OCI-LY7 (cell line): ENCODE measurements around the gene PLCL2. TPM values are rescaled to one million over a fixed set of nuclear protein-coding genes. Genes with fewer than 3 reads are reported as not detected.

ENCODE experiments used
- BruUV-seq: library from RNA; stranded (reverse); fragments of 400-500 nt; replicated peaks from 2 replicates; lab custom pipeline; 2021; lab: Mats Ljungman, UMichigan
- CTCF ChIA-PET: fragments of 300-600 bp; sonication (Branson Sonifier 250); formaldehyde crosslinking; loops from one replicate; lab custom pipeline; 2022; ENCODE audit warnings: antibody characterized with exemption; ENCODE audit not compliant: unreplicated experiment; lab: Charles Lee
- POLR2A ChIA-PET: fragments of 300-600 bp; sonication (Branson Sonifier 250); formaldehyde crosslinking; loops from one replicate; lab custom pipeline; 2022; ENCODE audit warnings: antibody characterized with exemption; lab: Charles Lee
- DNase-seq: peaks from one replicate; pipeline ENCODE4 v3.0.0-alpha.2; 2015; ENCODE audit warnings: low spot score
- H2AFZ ChIP-seq: fragments of 200-600 bp; sonication (generic), shearing (Covaris generic); 2 replicates; pipeline ENCODE4 v1.6.1; 2014; ENCODE audit warnings: mild to moderate bottlenecking, antibody characterized with exemption, low read length, moderate library complexity
- H3K27ac ChIP-seq: fragments of 200-600 bp; sonication (generic); 2 replicates; pipeline ENCODE4 v1.5.1; 2014; ENCODE audit warnings: mixed run types, low read depth, mild to moderate bottlenecking, moderate library complexity, low read length, inconsistent platforms; ENCODE audit not compliant: poor library complexity, severe bottlenecking
- H3K36me3 ChIP-seq: fragments of 200-600 bp; sonication (generic); 2 replicates; pipeline ENCODE4 v1.6.1; 2014; ENCODE audit warnings: mild to moderate bottlenecking, antibody characterized with exemption, low read length, moderate library complexity, mixed read lengths; ENCODE audit not compliant: insufficient read depth
- H3K4me1 ChIP-seq: fragments of 200-600 bp; sonication (generic); 2 replicates; pipeline ENCODE4 v1.5.1; 2014; ENCODE audit warnings: mild to moderate bottlenecking, low read length; ENCODE audit not compliant: insufficient read depth, poor library complexity, severe bottlenecking
- H3K4me2 ChIP-seq: fragments of 200-600 bp; sonication (generic); 2 replicates; pipeline ENCODE4 v1.6.1; 2014; ENCODE audit warnings: mild to moderate bottlenecking, low read length
- H3K4me3 ChIP-seq: fragments of 200-600 bp; sonication (generic); 2 replicates; pipeline ENCODE4 v1.5.1; 2014; ENCODE audit warnings: mild to moderate bottlenecking, low read depth, low read length; ENCODE audit not compliant: poor library complexity, severe bottlenecking
- H3K79me2 ChIP-seq: fragments of 200-600 bp; sonication (generic); 2 replicates; pipeline ENCODE4 v1.6.1; 2016; ENCODE audit warnings: low read depth, mild to moderate bottlenecking, low read length, moderate library complexity, mixed read lengths; ENCODE audit not compliant: insufficient read depth
- H3K9me2 ChIP-seq: fragments of 200-600 bp; sonication (generic); 2 replicates; pipeline ENCODE4 v1.6.1; 2016; ENCODE audit warnings: mild to moderate bottlenecking, low read length, mixed read lengths; ENCODE audit not compliant: insufficient read depth
- H3K9me3 ChIP-seq: fragments of 200-600 bp; sonication (generic); 2 replicates; pipeline ENCODE4 v1.6.1; 2014; ENCODE audit warnings: mild to moderate bottlenecking, mixed run types, low read length, mixed read lengths
- H4K20me1 ChIP-seq: fragments of 200-600 bp; sonication (generic); 2 replicates; pipeline ENCODE4 v1.6.1; 2014; ENCODE audit warnings: mild to moderate bottlenecking, antibody characterized with exemption, low read length, moderate library complexity, mixed read lengths; ENCODE audit not compliant: insufficient read depth
- EZH2phosphoT487 ChIP-seq: fragments of 200-600 bp; sonication (generic); IDR thresholded peaks from 2 replicates; pipeline ENCODE4 v1.6.1; 2018; ENCODE audit warnings: low read depth, borderline replicate concordance, mild to moderate bottlenecking, mixed run types, antibody characterized with exemption, low read length, moderate library complexity, mixed read lengths
- intact Hi-C: fragments of 100-400 bp; cut with micrococcal nuclease; formaldehyde crosslinking; loops from one replicate; pipeline ENCODE4 v1.10.0; 2022; ENCODE audit not compliant: unreplicated experiment
- total RNA-seq, 2 experiments: library from RNA; depleted of rRNA in 1 of 2; stranded (reverse); fragments of >200 nt in 1 of 2; shearing (Covaris generic) in 1 of 2; gene quantifications; 2 replicates each; pipeline ENCODE4 v1.2.3, GENCODE V29; 2014 to 2022
- TF ChIP-seq, protein P1 (sequence below): fragments of 200-600 bp; sonication (generic); conservative IDR thresholded peaks from 2 replicates; pipeline ENCODE4 v1.5.1; 2014; ENCODE audit warnings: mild to moderate bottlenecking, antibody characterized with exemption, low read length, moderate library complexity, mixed read lengths

The PLCL2 gene
- total RNA-seq, 2 experiments from 2014 or later = 34.1 to 41.6 TPM

DNA sequence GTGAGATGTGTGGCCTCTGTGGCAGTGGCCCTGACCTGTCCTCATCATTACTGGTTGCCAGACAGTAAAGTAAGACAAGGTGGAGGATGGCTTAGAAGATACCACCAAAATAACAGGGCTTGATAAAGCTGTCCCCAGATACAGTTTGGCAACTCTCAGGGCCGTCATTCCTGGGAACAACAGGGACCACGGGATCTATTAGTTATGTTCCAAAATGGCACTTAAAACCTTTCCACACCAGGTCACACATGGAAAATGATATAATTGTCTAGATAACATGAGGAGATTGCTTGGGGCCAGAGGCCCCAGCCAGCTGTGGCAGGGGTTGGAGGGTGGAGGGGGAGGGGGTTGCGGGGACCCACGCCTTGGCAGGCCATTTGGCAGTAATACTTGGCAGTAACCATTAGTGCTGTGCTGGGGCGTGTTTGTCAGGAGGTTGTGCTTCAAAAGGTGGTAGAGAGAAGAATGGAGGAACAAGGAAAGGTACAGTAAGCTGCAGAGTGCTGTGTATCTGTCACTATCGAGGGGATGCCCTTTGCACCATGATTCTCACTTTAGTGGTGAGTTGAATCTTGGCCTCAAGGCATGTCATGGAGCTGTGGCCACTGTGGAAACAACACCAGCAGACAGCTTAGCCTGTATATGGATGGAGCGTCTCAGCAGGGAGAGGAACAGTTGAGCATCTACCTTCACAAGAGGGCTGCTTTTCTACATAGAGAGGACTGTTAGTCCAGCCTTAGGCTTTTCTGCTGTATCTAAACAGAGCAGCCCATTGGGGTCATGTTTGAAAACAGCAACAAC, 14.0 kb downstream of the PLCL2 start:
- Histone ChIP-seq H3K4me3 (no peak overlapping the region), H3K9me3 (peaks cover 8% of the 10 kb centered on the region; the same call in 1 of the 2 replicates), H3K27ac (peak overlapping the region; percentile 77), H3K4me2 (peak overlapping the region; percentile 99; the same call in 1 of the 2 replicates), H3K9me2 (no peaks in the 10 kb centered on the region), H3K36me3 (peaks cover 13% of the 10 kb centered on the region), H3K79me2 (peaks cover 99% of the 10 kb centered on the region), H3K4me1 (peaks cover 92% of the 10 kb centered on the region), H2AFZ (no peak overlapping the region), H4K20me1 (0 out of 2 replicates have a peak, but pooled peaks cover 4% of the 10 kb centered on the region)
- no peak for TF ChIP-seq EZH2phosphoT487
- TF ChIP-seq, protein P1, sequence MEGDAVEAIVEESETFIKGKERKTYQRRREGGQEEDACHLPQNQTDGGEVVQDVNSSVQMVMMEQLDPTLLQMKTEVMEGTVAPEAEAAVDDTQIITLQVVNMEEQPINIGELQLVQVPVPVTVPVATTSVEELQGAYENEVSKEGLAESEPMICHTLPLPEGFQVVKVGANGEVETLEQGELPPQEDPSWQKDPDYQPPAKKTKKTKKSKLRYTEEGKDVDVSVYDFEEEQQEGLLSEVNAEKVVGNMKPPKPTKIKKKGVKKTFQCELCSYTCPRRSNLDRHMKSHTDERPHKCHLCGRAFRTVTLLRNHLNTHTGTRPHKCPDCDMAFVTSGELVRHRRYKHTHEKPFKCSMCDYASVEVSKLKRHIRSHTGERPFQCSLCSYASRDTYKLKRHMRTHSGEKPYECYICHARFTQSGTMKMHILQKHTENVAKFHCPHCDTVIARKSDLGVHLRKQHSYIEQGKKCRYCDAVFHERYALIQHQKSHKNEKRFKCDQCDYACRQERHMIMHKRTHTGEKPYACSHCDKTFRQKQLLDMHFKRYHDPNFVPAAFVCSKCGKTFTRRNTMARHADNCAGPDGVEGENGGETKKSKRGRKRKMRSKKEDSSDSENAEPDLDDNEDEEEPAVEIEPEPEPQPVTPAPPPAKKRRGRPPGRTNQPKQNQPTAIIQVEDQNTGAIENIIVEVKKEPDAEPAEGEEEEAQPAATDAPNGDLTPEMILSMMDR = no peak
- DNase-seq = no peak
- intact Hi-C loops = loop anchor here (10.0 kb wide), 2 partner anchors 464 to 846 kb away; partner anchors contain the start of gene TBC1D5
- CTCF ChIA-PET = no interaction called here
- BruUV-seq = no TSS peak
- POLR2A ChIA-PET = interaction anchor here (0.6 to 8.7 kb wide), 7 partner anchors 10 to 69 kb away, joined by 3 to 96 read pairs (median 3); partner anchors contain the start of gene PLCL2

DNA sequence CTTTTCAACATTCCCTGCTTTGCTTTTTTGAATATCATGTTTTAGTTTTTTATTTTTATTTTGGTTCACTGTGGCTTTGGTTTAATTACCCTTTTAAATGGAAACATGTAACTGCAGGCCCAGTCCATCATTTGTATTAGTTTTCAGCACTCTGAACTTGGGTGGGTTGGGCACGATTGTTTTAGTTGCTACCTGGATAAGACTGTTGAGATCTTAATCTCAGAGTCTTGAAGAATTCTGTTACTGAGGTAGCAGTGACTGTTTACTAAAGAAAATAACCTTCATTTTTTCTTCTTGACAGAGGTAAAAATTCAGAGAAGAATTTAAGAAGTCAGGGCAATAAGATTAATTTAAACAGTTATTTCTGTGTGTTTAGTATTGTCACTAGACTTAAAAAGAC, 15.2 kb downstream of the PLCL2 start:
- Histone ChIP-seq H3K27ac (no peak overlapping the region), H3K9me2 (no peaks in the 10 kb centered on the region), H3K4me3 (no peak overlapping the region), H4K20me1 (0 out of 2 replicates have a peak, but pooled peaks cover 4% of the 10 kb centered on the region), H3K79me2 (peaks cover 95% of the 10 kb centered on the region), H2AFZ (no peak overlapping the region), H3K4me2 (peak overlapping the region; percentile 59), H3K4me1 (peaks cover 97% of the 10 kb centered on the region), H3K36me3 (peaks cover 7% of the 10 kb centered on the region), H3K9me3 (peaks cover 7% of the 10 kb centered on the region; the same call in 1 of the 2 replicates)
- CTCF ChIA-PET = interaction anchor here (0.6 kb wide), 1 partner anchor 472 kb away, joined by 3 read pairs; no protein-coding TSS in a partner anchor
- POLR2A ChIA-PET = interaction anchor here (0.8 to 8.7 kb wide), 5 partner anchors 9 to 58 kb away, joined by 3 to 96 read pairs (median 9); partner anchors contain the start of gene PLCL2
- intact Hi-C loops = loop anchor here (10.0 kb wide), 2 partner anchors 465 to 845 kb away; partner anchors contain the start of gene TBC1D5
- TF ChIP-seq, protein P1 = no peak
- no peak for TF ChIP-seq EZH2phosphoT487
- DNase-seq = no peak
- no TSS peak for BruUV-seq
